ENCODE data around the gene FAM209B. TPM values are rescaled to one million over a fixed set of nuclear protein-coding genes. Genes with fewer than 3 reads are reported as not detected.

The FAM209B gene
- total and polyA plus RNA-seq, 10 of the 15 experiments (the other 5 are each of a cell fraction or from before 2014, with no cell fraction given): 0.22 to 0.77 (median 0.41) TPM; not detected in 2

DNA sequence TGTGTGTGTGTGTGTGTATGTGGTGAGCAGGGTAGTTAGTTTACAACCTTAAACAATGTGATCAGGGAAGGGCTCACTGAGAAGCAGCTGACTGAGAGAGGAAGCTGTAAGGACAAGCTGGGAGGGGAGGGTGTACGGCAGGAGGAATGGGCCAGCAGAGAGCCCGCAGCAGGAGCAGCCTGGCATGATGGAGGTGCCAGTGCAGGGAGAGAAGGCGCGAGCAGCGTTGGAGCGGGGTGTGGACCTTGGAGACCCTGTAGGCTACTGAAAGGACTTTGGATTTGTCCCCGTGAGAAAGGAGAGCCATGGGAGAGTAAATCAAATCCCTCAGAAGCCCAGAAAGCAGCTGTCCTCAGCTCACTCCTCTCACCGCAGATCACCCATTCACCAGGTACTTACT lies 18.5 kb downstream of the FAM209B start:
- Histone ChIP-seq H4K20me1 (ENCODE audit: control insufficient read depth, insufficient read depth) (no peaks in the 10 kb centered on the region), H3K4me3 (no peak overlapping the region), H3K27ac (ENCODE audit: control insufficient read depth, insufficient read depth) (no peak overlapping the region), H3K79me2 (ENCODE audit: control insufficient read depth, insufficient read depth, low read length) (no peaks in the 10 kb centered on the region), H2AFZ (ENCODE audit: control insufficient read depth, low read depth, low read length) (no peak overlapping the region), H3K4me2 (ENCODE audit: control insufficient read depth, insufficient read depth) (no peak overlapping the region), H3K4me1 (ENCODE audit: control insufficient read depth, insufficient read depth, low read length) (peaks cover 16% of the 10 kb centered on the region), H3K9me3 (replicated peaks; ENCODE audit: control insufficient read depth, insufficient read depth, low read length) (no peaks in the 10 kb centered on the region), H3K27me3 (replicated peaks in 1 of 2; ENCODE audit: control insufficient read depth in 2 of 2, insufficient read depth in 2 of 2, low read length in 1 of 2) (no peaks in the 10 kb centered on the region), H3K36me3 (ENCODE audit: control insufficient read depth in 2 of 2, insufficient read depth in 2 of 2, low read length in 1 of 2) (no peaks in the 10 kb centered on the region), H3K9ac (ENCODE audit: control insufficient read depth, insufficient read depth, low read length) (no peak overlapping the region)
- POLR2A ChIA-PET: no interaction called here
- no peak for DNase-seq (ENCODE audit: low read depth, low spot score)
- ATAC-seq: no peak
- no peak for FAIRE-seq
- WGBS (ENCODE audit: insufficient coverage, insufficient replicate concordance, low lambda C conversion rate, missing lambda C conversion rate): 80% methylated on average over 8 of the region's 8 CpGs
- SMC1A ChIA-PET (ENCODE audit: uncharacterized antibody, unreplicated experiment): interaction anchor here (0.5 to 2.6 kb wide), 12 partner anchors 9 to 794 kb away, joined by 3 to 23 read pairs (median 4); partner anchors contain the start of genes AURKA and CSTF1
- intact Hi-C loops (cut with micrococcal nuclease; ENCODE audit: unreplicated experiment): loop anchor here (2.0 kb wide), 2 partner anchors 443 to 497 kb away; no protein-coding TSS in a partner anchor
- BruUV-seq (replicated peaks): no TSS peak
- TF ChIP-seq, protein P1, sequence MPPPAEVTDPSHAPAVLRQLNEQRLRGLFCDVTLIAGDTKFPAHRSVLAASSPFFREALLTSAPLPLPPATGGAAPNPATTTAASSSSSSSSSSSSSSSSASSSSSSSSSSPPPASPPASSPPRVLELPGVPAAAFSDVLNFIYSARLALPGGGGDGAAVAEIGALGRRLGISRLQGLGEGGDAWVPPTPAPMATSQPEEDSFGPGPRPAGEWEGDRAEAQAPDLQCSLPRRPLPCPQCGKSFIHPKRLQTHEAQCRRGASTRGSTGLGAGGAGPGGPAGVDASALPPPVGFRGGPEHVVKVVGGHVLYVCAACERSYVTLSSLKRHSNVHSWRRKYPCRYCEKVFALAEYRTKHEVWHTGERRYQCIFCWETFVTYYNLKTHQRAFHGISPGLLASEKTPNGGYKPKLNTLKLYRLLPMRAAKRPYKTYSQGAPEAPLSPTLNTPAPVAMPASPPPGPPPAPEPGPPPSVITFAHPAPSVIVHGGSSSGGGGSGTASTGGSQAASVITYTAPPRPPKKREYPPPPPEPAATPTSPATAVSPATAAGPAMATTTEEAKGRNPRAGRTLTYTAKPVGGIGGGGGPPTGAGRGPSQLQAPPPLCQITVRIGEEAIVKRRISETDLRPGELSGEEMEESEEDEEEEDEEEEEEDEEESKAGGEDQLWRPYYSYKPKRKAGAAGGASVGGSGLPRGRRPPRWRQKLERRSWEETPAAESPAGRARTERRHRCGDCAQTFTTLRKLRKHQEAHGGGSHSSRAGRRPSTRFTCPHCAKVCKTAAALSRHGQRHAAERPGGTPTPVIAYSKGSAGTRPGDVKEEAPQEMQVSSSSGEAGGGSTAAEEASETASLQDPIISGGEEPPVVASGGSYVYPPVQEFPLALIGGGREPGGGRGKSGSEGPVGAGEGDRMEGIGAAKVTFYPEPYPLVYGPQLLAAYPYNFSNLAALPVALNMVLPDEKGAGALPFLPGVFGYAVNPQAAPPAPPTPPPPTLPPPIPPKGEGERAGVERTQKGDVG (CRISPR knock-in tag; IDR thresholded peaks at IDR 0.05): no peak
- TF ChIP-seq, protein P2, sequence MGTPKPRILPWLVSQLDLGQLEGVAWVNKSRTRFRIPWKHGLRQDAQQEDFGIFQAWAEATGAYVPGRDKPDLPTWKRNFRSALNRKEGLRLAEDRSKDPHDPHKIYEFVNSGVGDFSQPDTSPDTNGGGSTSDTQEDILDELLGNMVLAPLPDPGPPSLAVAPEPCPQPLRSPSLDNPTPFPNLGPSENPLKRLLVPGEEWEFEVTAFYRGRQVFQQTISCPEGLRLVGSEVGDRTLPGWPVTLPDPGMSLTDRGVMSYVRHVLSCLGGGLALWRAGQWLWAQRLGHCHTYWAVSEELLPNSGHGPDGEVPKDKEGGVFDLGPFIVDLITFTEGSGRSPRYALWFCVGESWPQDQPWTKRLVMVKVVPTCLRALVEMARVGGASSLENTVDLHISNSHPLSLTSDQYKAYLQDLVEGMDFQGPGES (IDR thresholded peaks at IDR 0.05): no peak
- TF ChIP-seq SIN3A (IDR thresholded peaks at IDR 0.05; ENCODE audit: low read depth, low read length): no peak
- RAD21 ChIA-PET (ENCODE audit: unreplicated experiment): interaction anchor here (0.8 to 2.8 kb wide), 5 partner anchors 25 to 444 kb away, joined by 5 to 17 read pairs (median 6); no protein-coding TSS in a partner anchor
- CTCF ChIA-PET: interaction anchor here (0.7 to 4.3 kb wide), 17 partner anchors 9 to 947 kb away, joined by 3 to 83 read pairs (median 7); no protein-coding TSS in a partner anchor
- in situ Hi-C loops (cut with MboI): loop anchor here (5.0 kb wide), 3 partner anchors 446 to 791 kb away; no protein-coding TSS in a partner anchor
